Central memory CD4-positive, alpha-beta T cell (primary cell): ENCODE measurements around the gene GALK2.

Experiments used
- DNase-seq: peaks from one replicate; pipeline ENCODE4 v3.0.0; 2022

The GALK2 gene

DNA sequence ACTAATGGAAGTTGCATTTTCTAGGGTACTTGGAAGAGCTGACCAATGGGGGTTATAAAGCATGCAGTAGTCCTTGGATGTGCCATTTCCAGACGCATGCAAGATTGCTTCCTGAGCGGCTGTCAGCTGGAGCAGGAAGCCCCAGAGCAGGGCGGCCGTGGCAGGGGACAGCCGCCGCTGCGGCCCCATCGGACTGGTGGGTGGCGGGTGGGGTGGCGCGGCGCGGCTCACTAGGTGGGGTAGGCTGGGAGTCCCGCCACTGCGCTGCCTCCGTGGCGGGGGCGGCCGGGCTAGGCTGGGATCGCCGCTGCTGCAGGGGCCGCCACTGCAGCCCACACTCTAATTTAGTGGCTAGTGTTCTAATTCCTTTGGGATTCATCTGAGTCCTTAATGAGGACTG, 196.4 kb downstream of the GALK2 start:
- no peak for DNase-seq

DNA sequence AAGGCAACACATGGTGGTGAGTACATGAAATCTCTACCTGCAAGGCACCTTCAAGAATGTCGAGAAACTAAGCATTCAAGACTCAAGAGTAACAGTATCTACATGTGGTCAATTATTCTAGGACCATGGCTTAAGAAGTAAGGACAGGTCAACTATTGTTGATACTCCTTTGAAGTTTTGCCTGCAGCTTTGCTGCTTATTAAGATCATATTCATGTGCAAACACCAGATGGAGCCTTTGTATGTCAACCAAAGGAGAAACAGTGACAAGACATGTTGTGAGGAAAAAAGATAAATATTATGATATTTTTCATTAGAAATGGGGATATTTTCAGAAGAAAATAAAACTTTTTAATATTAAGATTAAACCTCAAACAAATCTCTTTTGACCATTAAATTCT, 200.7 kb downstream of the GALK2 start:
- no peak for DNase-seq

DNA sequence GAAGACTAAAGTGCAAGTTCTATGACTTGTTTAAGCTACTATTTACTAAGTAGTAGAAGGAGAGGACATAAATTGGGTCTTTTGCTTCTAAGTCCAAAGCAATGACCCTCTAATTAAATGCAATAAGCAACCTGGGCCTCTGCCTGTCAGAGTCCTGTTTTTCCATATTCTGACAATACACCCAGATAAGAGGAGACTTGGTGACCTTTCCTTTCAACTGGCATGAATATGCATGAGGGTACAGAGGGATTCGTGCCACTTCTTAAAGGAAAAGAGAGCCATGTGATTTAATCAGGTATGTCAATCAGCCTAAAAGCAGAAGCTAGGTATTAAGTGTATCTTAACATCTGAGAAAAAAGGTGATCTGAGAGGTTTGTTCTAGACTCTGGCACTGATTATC, 202.3 kb downstream of the GALK2 start:
- DNase-seq = no peak

DNA sequence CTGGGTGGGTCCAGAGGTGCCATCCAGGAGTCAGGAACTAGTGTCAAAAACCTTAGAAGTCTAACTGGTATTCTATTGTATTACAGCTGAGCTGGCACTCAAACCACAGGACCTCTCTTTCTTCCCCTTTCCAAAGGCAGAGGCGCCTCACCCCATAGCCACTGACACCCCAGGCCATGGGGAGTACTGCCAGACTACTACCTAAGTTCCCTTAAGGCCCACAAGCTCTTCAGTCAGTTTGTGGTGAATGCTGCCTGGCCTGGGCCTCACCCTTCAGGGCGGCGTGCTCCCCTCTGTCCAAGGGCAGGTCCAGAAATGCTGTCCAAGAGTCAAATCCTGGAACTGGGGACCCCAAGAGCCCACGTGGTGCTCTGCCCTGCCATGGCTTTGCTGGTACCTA, 209.9 kb downstream of the GALK2 start:
- DNase-seq = no peak

DNA sequence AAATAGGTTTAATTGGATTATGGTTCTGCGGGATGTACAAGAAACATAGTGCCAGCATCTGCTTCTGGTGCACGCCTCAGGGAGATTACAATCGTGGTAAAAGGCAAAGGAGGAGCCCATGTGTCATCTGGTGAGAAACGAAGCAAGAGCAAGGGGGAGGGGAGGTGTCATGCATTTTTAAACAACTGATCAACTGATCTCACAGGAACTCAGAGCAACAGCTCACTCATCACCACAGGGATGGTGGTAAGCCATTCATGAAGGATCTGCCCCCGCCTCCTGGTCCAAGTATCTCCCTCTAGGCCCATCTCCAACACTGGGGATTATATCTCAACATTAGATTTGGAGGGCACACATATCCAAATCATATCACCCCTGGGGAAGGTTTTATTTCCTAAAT, 210.9 kb downstream of the GALK2 start:
- no peak for DNase-seq
